Kidney (tissue), 14 donors: Measurements from ENCODE around the gene FAM185A. TPM values are rescaled to one million over a fixed set of nuclear protein-coding genes. Genes with fewer than 3 reads are reported as not detected.

Experiments
- DNase-seq, 5 donors: peaks; one replicate each; pipeline ENCODE4 v3.0.0-alpha.2; 2013 to 2020
- FAIRE-seq: peaks from 2 replicates; lab custom pipeline; 2012; peaks lifted over from hg19 to GRCh38; lab: Jason Lieb, UNC
- H3K27ac ChIP-seq, 2 donors: one replicate each; pipeline ENCODE4 v1.7.0; 2013; ENCODE audit warnings: low read depth in 2 of 2, low read length in 2 of 2, inconsistent platforms in 1 of 2
- H3K27me3 ChIP-seq: one replicate; pipeline ENCODE4 v1.7.1; 2013; ENCODE audit warnings: low read length, inconsistent platforms; ENCODE audit not compliant: control insufficient read depth, insufficient read depth
- H3K36me3 ChIP-seq, 3 donors: one replicate each; pipeline versions ENCODE4 v1.7.0 to v1.7.1; 2013; ENCODE audit warnings: low read length in 3 of 3, control low read depth in 1 of 3, inconsistent platforms in 1 of 3; ENCODE audit not compliant: insufficient read depth in 3 of 3, control insufficient read depth in 2 of 3
- H3K4me1 ChIP-seq, 3 donors: one replicate each; pipeline versions ENCODE4 v1.7.0 to v1.7.1; 2013; ENCODE audit warnings: low read length in 3 of 3, inconsistent platforms in 1 of 3, low read depth in 1 of 3; ENCODE audit not compliant: control insufficient read depth in 2 of 3, insufficient read depth in 2 of 3
- H3K4me3 ChIP-seq, 3 donors: one replicate each; pipeline versions ENCODE4 v1.7.0 to v1.8.1; 2013; ENCODE audit warnings: low read length in 3 of 3, control low read depth in 1 of 3, inconsistent platforms in 1 of 3
- H3K9ac ChIP-seq, 3 donors: one replicate each; pipeline versions ENCODE4 v1.7.0 to v1.7.1; 2013; ENCODE audit warnings: low read length in 3 of 3, control low read depth in 1 of 3, inconsistent platforms in 1 of 3
- H3K9me3 ChIP-seq, 3 donors: one replicate each; pipeline versions ENCODE4 v1.7.0 to v1.7.1; 2013; ENCODE audit warnings: low read length in 3 of 3, control low read depth in 1 of 3, inconsistent platforms in 1 of 3; ENCODE audit not compliant: control insufficient read depth in 2 of 3, insufficient read depth in 1 of 3
- intact Hi-C: fragments of 100-400 bp; cut with DNase I; formaldehyde crosslinking; loops from one replicate; pipeline ENCODE4 v1.11.1; 2022
- polyA plus RNA-seq: library from polyadenylated mRNA; stranded (reverse); fragments of 350-450 nt; fragmentation: Illumina TruSeq; extraction: RNeasy Lipid Tissue Mini Kit (QIAGEN cat#74804); gene quantifications from one replicate; pipeline ENCODE4 v1.2.3, GENCODE V29; 2014; ENCODE audit warnings: low read depth, low replicate concordance; ENCODE audit not compliant: insufficient read depth
- total RNA-seq: library from RNA; stranded (reverse); fragmentation: NEBNext Ultra II Directional; extraction: Animal tissue kit (Norgen Biotek cat#: 25700); gene quantifications from one replicate; pipeline ENCODE4 v1.2.1, GENCODE V29; 2021
- TF ChIP-seq, protein P1 (sequence below): IDR thresholded peaks from 3 replicates; pipeline ENCODE4 v1.5.1; 2012; ENCODE audit warnings: mild to moderate bottlenecking, moderate library complexity, borderline replicate concordance; ENCODE audit not compliant: insufficient read depth; ENCODE audit errors: extremely low read depth
- donor health status: control.
- donor health status: control.
- donor health status: control.
- donor health status: control.
- donor health status: control.
- donor health status: DM: yes; HTN: yes; CAD: no.
- donor health status: Normal renal cell carcinoma (clear cell type).

FAM185A gene
- total and polyA plus RNA-seq, 2 donors from 2014 or later = 6.5 to 10.4 TPM

DNA sequence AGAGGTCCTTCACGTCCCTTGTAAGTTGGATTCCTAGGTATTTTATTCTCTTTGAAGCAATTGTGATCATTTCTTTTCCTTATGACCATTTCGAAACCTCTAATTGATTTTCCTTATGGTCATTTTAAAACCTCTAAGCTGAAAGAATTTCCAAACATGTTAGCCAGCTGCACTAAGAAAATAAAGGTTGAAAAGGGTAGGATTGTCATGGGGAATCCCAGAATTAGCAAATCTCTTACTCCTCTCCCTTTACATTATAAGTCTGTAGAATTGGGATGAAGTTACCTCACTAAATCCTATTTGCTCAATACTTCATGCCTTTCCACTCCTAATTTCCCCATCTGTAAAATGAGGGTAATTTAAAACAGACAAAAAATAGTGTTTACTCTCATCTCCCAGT is 79.5 kb downstream of the FAM185A start:
- Histone ChIP-seq H3K9ac (no peak overlapping the region), H3K36me3 (peaks cover 0 to 6% (median 2%) of the 10 kb centered on the region in 3 donors), H3K4me1 (no peaks in the 10 kb centered on the region), H3K27ac (no peak overlapping the region), H3K27me3 (no peaks in the 10 kb centered on the region), H3K9me3 (no peaks in the 10 kb centered on the region), H3K4me3 (no peak overlapping the region)
- DNase-seq (no peak), FAIRE-seq (no peak)
- intact Hi-C loops = no loop called here
- TF ChIP-seq, protein P1, sequence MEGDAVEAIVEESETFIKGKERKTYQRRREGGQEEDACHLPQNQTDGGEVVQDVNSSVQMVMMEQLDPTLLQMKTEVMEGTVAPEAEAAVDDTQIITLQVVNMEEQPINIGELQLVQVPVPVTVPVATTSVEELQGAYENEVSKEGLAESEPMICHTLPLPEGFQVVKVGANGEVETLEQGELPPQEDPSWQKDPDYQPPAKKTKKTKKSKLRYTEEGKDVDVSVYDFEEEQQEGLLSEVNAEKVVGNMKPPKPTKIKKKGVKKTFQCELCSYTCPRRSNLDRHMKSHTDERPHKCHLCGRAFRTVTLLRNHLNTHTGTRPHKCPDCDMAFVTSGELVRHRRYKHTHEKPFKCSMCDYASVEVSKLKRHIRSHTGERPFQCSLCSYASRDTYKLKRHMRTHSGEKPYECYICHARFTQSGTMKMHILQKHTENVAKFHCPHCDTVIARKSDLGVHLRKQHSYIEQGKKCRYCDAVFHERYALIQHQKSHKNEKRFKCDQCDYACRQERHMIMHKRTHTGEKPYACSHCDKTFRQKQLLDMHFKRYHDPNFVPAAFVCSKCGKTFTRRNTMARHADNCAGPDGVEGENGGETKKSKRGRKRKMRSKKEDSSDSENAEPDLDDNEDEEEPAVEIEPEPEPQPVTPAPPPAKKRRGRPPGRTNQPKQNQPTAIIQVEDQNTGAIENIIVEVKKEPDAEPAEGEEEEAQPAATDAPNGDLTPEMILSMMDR = no peak

DNA sequence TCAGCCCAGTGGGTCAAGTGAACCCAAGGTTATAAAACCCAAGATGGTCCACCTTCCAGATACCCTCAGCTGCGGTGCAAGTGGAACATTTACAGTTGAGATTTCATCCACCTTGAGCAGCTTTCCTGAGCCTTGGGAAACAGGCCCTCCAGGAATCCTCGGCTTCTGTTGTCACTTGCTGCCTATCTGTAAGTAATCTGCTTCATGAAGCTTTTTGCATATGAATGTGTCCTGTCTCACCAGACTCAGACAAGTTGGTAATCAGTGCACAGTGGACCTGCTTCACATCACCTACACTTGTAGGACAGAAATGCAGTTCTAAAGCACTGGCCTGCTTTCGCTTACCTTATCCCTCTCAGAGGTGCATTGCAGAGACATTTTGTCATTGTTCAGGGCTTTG is 80.3 kb downstream of the FAM185A start:
- H3K27ac ChIP-seq = no peak overlapping the region
- intact Hi-C loops = no loop called here
- no peaks in the 10 kb centered on the region for H3K27me3 ChIP-seq
- FAIRE-seq = no peak
- no peaks in the 10 kb centered on the region for H3K9me3 ChIP-seq
- no peaks in the 10 kb centered on the region for H3K4me1 ChIP-seq
- H3K9ac ChIP-seq = no peak overlapping the region
- peaks cover 0 to 6% (median 2%) of the 10 kb centered on the region in 3 donors for H3K36me3 ChIP-seq
- TF ChIP-seq, protein P1 = no peak
- no peak for DNase-seq
- H3K4me3 ChIP-seq = no peak overlapping the region

GRCh38 chr7:102830197-102830596 is 81.4 kb downstream of the FAM185A start:
- no peak overlapping the region for H3K4me3 ChIP-seq
- FAIRE-seq (no peak), DNase-seq (no peak)
- TF ChIP-seq, protein P1 = no peak
- no peaks in the 10 kb centered on the region for H3K9me3 ChIP-seq
- intact Hi-C loops = no loop called here
- H3K9ac ChIP-seq = no peak overlapping the region
- peaks cover 0 to 6% (median 2%) of the 10 kb centered on the region in 3 donors for H3K36me3 ChIP-seq
- H3K4me1 ChIP-seq = no peaks in the 10 kb centered on the region
- H3K27me3 ChIP-seq = no peaks in the 10 kb centered on the region
- no peak overlapping the region for H3K27ac ChIP-seq

DNA sequence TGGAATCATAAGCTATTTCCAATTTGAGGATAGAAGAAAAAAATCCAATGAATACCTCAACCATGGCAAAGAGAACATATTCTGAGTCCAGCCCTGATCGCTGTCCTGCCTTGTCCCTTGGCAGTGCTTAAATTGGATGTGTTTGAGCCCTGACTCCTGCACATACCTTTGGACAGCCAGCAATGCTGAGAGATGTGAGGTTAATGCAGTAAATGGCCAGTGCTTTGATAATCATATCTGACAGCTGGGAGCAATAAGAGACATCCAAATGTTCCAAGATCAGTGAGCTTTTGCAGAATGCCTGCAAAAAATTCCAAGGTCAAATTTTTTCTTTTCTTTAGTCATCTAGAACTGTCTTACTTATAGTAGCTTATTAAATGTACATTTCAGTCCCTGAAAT is 83.9 kb downstream of the FAM185A start:
- H3K27me3 ChIP-seq = no peaks in the 10 kb centered on the region
- no peaks in the 10 kb centered on the region for H3K36me3 ChIP-seq
- H3K27ac ChIP-seq = no peak overlapping the region
- H3K9me3 ChIP-seq = no peaks in the 10 kb centered on the region
- TF ChIP-seq, protein P1 = no peak
- H3K9ac ChIP-seq = no peak overlapping the region
- DNase-seq (no peak), FAIRE-seq (no peak)
- H3K4me1 ChIP-seq = no peaks in the 10 kb centered on the region
- H3K4me3 ChIP-seq = no peak overlapping the region
- intact Hi-C loops = no loop called here
